ENCODE results near the gene NRCAM. TPM values are rescaled to one million over a fixed set of nuclear protein-coding genes. Genes with fewer than 3 reads are reported as not detected.

NRCAM gene
- polyA plus RNA-seq, 4 donors: 13.7 to 26.6 (median 19.9) TPM

GRCh38 chr7:108143658-108144420, 312.4 kb downstream of the NRCAM start:
- no peak for DNase-seq (ENCODE audit: low read depth in 4 of 4, low spot score in 2 of 4)

GRCh38 chr7:108142675-108143259, 313.5 kb downstream of the NRCAM start:
- no peak for DNase-seq (ENCODE audit: low read depth in 4 of 4, low spot score in 2 of 4)

- no peak for DNase-seq (ENCODE audit: low read depth in 4 of 4, low spot score in 2 of 4)
Measured at GRCh38 chr7:108142180-108142579, 314.1 kb downstream of the NRCAM start.

- DNase-seq (ENCODE audit: low read depth in 4 of 4, low spot score in 2 of 4): no peak
Measured at GRCh38 chr7:108140671-108141070, 315.6 kb downstream of the NRCAM start.

- DNase-seq (ENCODE audit: low read depth in 4 of 4, low spot score in 2 of 4): no peak
Measured at GRCh38 chr7:108138911-108139310, 317.3 kb downstream of the NRCAM start.

GRCh38 chr7:108137993-108138392, 318.2 kb downstream of the NRCAM start:
- no peak for DNase-seq (ENCODE audit: low read depth in 4 of 4, low spot score in 2 of 4)

- DNase-seq (ENCODE audit: low read depth in 4 of 4, low spot score in 2 of 4): no peak
Measured at GRCh38 chr7:108137040-108137439, 319.2 kb downstream of the NRCAM start.

- DNase-seq (ENCODE audit: low read depth in 4 of 4, low spot score in 2 of 4): no peak
Measured at GRCh38 chr7:108136191-108136688, 320.0 kb downstream of the NRCAM start.

- no peak for DNase-seq (ENCODE audit: low read depth in 4 of 4, low spot score in 2 of 4)
Measured at GRCh38 chr7:108135446-108136190, 320.6 kb downstream of the NRCAM start.

- DNase-seq (ENCODE audit: low read depth in 4 of 4, low spot score in 2 of 4): no peak
Measured at GRCh38 chr7:108134486-108134885, 321.8 kb downstream of the NRCAM start.

- DNase-seq (ENCODE audit: low read depth in 4 of 4, low spot score in 2 of 4): no peak
Measured at GRCh38 chr7:108132551-108133265, 323.5 kb downstream of the NRCAM start.

GRCh38 chr7:108130261-108130660, 326.0 kb downstream of the NRCAM start, which contains the start of gene LAMB4:
LAMB4 (minus strand) TSS chr7:108130361; CDS start chr7:108123164, 7,197 bp downstream.
- no peak for DNase-seq (ENCODE audit: low read depth in 4 of 4, low spot score in 2 of 4)

- DNase-seq (ENCODE audit: low read depth in 4 of 4, low spot score in 2 of 4): no peak
Measured at GRCh38 chr7:108129018-108129965, 326.9 kb downstream of the NRCAM start.

GRCh38 chr7:108128514-108128913, 327.7 kb downstream of the NRCAM start:
- no peak for DNase-seq (ENCODE audit: low read depth in 4 of 4, low spot score in 2 of 4)

- DNase-seq (ENCODE audit: low read depth in 4 of 4, low spot score in 2 of 4): no peak
Measured at GRCh38 chr7:108127461-108127860, 328.8 kb downstream of the NRCAM start.

- DNase-seq (ENCODE audit: low read depth in 4 of 4, low spot score in 2 of 4): no peak
Measured at GRCh38 chr7:108124820-108125219, 331.4 kb downstream of the NRCAM start.

GRCh38 chr7:108122181-108122580, 334.1 kb downstream of the NRCAM start:
- DNase-seq (ENCODE audit: low read depth in 4 of 4, low spot score in 2 of 4): no peak

GRCh38 chr7:108120933-108121332, 335.3 kb downstream of the NRCAM start:
- no peak for DNase-seq (ENCODE audit: low read depth in 4 of 4, low spot score in 2 of 4)

- no peak for DNase-seq (ENCODE audit: low read depth in 4 of 4, low spot score in 2 of 4)
Measured at GRCh38 chr7:108120196-108120595, 336.0 kb downstream of the NRCAM start.

- no peak for DNase-seq (ENCODE audit: low read depth in 4 of 4, low spot score in 2 of 4)
Measured at GRCh38 chr7:108118959-108119358, 337.3 kb downstream of the NRCAM start.

All from left renal cortex interstitium (tissue), 4 donors.